HepG2 (cell line): ENCODE measurements around the gene RNF222. TPM values are rescaled to one million over a fixed set of nuclear protein-coding genes. Genes with fewer than 3 reads are reported as not detected.

ENCODE experiments used
- GABPB1 ChIP-seq: IDR thresholded peaks from 2 replicates; pipeline ENCODE4 v1.6.1; 2016; ENCODE audit warnings: mild to moderate bottlenecking, missing genetic modification reagents, moderate library complexity, missing compliant biosample characterization
- GLI4 ChIP-seq: sonication (generic); formaldehyde crosslinking; IDR thresholded peaks from 2 replicates; pipeline ENCODE4 v1.5.1; 2020; ENCODE audit warnings: missing genetic modification reagents, mild to moderate bottlenecking, moderate library complexity, borderline replicate concordance
- KMT2A ChIP-seq: sonication (generic); formaldehyde crosslinking; IDR thresholded peaks from 2 replicates; pipeline ENCODE4 v1.4.0; 2020; ENCODE audit warnings: missing genetic modification reagents
- KMT2B ChIP-seq: IDR thresholded peaks from 2 replicates; pipeline ENCODE4 v1.6.1; 2016; ENCODE audit warnings: missing genetic modification reagents, missing compliant biosample characterization
- MXD4 ChIP-seq: IDR thresholded peaks from 2 replicates; pipeline ENCODE4 v1.6.1; 2016; ENCODE audit warnings: mild to moderate bottlenecking, missing biosample characterization, missing genetic modification reagents
- NRL ChIP-seq: sonication (generic); formaldehyde crosslinking; IDR thresholded peaks from 2 replicates; pipeline ENCODE4 v1.5.0; 2020; ENCODE audit warnings: missing genetic modification reagents, mild to moderate bottlenecking, moderate library complexity, borderline replicate concordance
- RARG ChIP-seq: sonication (generic); formaldehyde crosslinking; IDR thresholded peaks from 2 replicates; pipeline ENCODE4 v1.4.0; 2020; ENCODE audit warnings: low read depth, mild to moderate bottlenecking, missing genetic modification reagents
- TBP ChIP-seq: sonication (generic); formaldehyde crosslinking; IDR thresholded peaks from 2 replicates; pipeline ENCODE4 v1.5.0; 2020; ENCODE audit warnings: missing genetic modification reagents
- XRCC5 ChIP-seq: fragments of 200-400 bp; formaldehyde crosslinking; optimal IDR thresholded peaks from 2 replicates; pipeline ENCODE3; 2017; ENCODE audit warnings: mild to moderate bottlenecking, low read length
- ZNF326 ChIP-seq: sonication (generic); formaldehyde crosslinking; IDR thresholded peaks from 2 replicates; pipeline ENCODE4 v1.4.0; 2020; ENCODE audit warnings: missing genetic modification reagents, borderline replicate concordance
- ZNF709 ChIP-seq: sonication (generic); formaldehyde crosslinking; IDR thresholded peaks from 2 replicates; pipeline ENCODE4 v1.5.0; 2020; ENCODE audit warnings: mild to moderate bottlenecking, missing genetic modification reagents
- ZNF737 ChIP-seq: sonication (generic); formaldehyde crosslinking; IDR thresholded peaks from 2 replicates; pipeline ENCODE4 v1.5.0; 2020; ENCODE audit warnings: missing genetic modification reagents, mild to moderate bottlenecking, borderline replicate concordance
- ZNF746 ChIP-seq: sonication (generic); formaldehyde crosslinking; IDR thresholded peaks from 2 replicates; pipeline ENCODE4 v1.8.0; 2022; ENCODE audit warnings: mild to moderate bottlenecking, missing genetic modification reagents
- ZNF879 ChIP-seq: sonication (generic); formaldehyde crosslinking; IDR thresholded peaks from 2 replicates; pipeline ENCODE4 v1.8.1; 2023; ENCODE audit warnings: missing genetic modification reagents
- polyA plus RNA-seq, 8 experiments: library from polyadenylated mRNA; depleted of rRNA in 3 of 8; stranded (reverse) in 7 of 8; unstranded in 1 of 8; fragments of >200 nt; fragmentation: Illumina TruSeq in 4 of 8; extraction: Trizol in 4 of 8; gene quantifications; 2 replicates each; pipeline versions ENCODE4 v1.2.1 to v1.2.3, GENCODE V29; 2011 to 2016; ENCODE audit warnings: low read depth in 4 of 8, missing spikeins in 1 of 8, mixed read lengths in 1 of 8; ENCODE audit not compliant: insufficient read depth in 1 of 8
- total RNA-seq, 5 experiments: library from RNA; depleted of rRNA; stranded (reverse); fragments of >200 nt; fragmentation: Illumina TruSeq; extraction: Trizol; gene quantifications; 2 replicates each; pipeline ENCODE4 v1.2.3, GENCODE V29; 2016; ENCODE audit warnings: low read depth in 1 of 5
- TF ChIP-seq, protein P1 (sequence below): sonication (generic); formaldehyde crosslinking; IDR thresholded peaks from 2 replicates; pipeline ENCODE4 v1.4.0; 2020; ENCODE audit warnings: missing genetic modification reagents
- TF ChIP-seq, protein P2 (sequence below): sonication (generic); formaldehyde crosslinking; IDR thresholded peaks from 2 replicates; pipeline ENCODE4 v1.5.1; 2020; ENCODE audit warnings: mild to moderate bottlenecking, missing genetic modification reagents, moderate library complexity
- TF ChIP-seq, protein P3 (sequence below): sonication (generic); formaldehyde crosslinking; IDR thresholded peaks from 2 replicates; pipeline ENCODE4 v1.4.0; 2020; ENCODE audit warnings: missing genetic modification reagents, borderline replicate concordance
- TF ChIP-seq, protein P4 (sequence below): sonication (generic); formaldehyde crosslinking; IDR thresholded peaks from 2 replicates; pipeline ENCODE4 v1.8.1; 2023; ENCODE audit warnings: mild to moderate bottlenecking, missing genetic modification reagents

Gene RNF222
- total and polyA plus RNA-seq, 2 of the 13 experiments (the other 11 are each of a cell fraction or from before 2014, with no cell fraction given), result not detected

DNA sequence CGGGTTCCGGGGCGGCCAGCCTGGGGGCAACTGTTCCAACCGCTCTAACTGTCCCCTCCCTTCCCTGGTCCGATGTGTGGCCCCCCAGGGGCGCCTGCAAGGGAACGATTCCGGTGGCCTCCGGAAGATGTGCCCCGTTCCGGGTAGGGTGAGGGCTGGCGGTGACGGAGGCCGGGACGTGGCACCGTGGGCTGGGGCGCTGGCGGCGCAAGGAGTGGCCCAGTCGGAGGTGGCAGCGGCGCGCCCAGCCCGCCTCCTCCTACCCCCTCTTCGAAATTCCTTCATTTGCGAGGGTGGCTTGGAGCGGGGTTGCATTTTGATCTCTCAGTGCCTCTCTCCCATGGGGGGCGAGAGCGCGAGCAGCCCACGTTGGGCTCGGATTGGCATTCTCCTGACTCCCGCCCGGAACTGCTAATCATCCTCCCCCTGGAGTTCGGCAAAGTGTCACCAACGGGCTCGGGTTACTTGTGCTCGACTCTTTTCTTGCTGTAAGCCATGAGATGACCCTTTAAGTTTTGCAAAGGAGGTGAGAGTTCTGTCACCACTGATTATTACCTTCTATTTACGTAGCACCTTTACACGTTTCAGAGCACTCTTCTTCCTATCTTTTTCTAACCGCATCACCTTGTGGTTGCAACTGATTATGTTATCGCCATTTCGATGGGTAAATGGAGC, 38.7 kb upstream of the RNF222 start (continued):
- 0 out of 2 replicates have a peak, but pooled peaks have one; percentile 55 for TF ChIP-seq ZNF746 (CRISPR knock-in tag)
- peak; percentile 75; the same call in 1 of the 2 replicates for TF ChIP-seq KMT2A (CRISPR knock-in tag)
- no peak for TF ChIP-seq TBP (CRISPR knock-in tag)
- TF ChIP-seq MXD4, result 0 out of 2 replicates have a peak, but pooled peaks have one; percentile 23
- TF ChIP-seq ZNF737 (CRISPR knock-in tag), result no peak
- TF ChIP-seq, protein P1, sequence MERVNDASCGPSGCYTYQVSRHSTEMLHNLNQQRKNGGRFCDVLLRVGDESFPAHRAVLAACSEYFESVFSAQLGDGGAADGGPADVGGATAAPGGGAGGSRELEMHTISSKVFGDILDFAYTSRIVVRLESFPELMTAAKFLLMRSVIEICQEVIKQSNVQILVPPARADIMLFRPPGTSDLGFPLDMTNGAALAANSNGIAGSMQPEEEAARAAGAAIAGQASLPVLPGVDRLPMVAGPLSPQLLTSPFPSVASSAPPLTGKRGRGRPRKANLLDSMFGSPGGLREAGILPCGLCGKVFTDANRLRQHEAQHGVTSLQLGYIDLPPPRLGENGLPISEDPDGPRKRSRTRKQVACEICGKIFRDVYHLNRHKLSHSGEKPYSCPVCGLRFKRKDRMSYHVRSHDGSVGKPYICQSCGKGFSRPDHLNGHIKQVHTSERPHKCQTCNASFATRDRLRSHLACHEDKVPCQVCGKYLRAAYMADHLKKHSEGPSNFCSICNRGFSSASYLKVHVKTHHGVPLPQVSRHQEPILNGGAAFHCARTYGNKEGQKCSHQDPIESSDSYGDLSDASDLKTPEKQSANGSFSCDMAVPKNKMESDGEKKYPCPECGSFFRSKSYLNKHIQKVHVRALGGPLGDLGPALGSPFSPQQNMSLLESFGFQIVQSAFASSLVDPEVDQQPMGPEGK (CRISPR knock-in tag), result peak; percentile 62; the same call in 1 of the 2 replicates
- 0 out of 2 replicates have a peak, but pooled peaks have one; percentile 23 for TF ChIP-seq ZNF709
- TF ChIP-seq GABPB1, result peak; percentile 50
- TF ChIP-seq, protein P2, sequence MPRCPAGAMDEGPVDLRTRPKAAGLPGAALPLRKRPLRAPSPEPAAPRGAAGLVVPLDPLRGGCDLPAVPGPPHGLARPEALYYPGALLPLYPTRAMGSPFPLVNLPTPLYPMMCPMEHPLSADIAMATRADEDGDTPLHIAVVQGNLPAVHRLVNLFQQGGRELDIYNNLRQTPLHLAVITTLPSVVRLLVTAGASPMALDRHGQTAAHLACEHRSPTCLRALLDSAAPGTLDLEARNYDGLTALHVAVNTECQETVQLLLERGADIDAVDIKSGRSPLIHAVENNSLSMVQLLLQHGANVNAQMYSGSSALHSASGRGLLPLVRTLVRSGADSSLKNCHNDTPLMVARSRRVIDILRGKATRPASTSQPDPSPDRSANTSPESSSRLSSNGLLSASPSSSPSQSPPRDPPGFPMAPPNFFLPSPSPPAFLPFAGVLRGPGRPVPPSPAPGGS (CRISPR knock-in tag), result peak; percentile 40; the same call in 1 of the 2 replicates
- TF ChIP-seq, protein P3, sequence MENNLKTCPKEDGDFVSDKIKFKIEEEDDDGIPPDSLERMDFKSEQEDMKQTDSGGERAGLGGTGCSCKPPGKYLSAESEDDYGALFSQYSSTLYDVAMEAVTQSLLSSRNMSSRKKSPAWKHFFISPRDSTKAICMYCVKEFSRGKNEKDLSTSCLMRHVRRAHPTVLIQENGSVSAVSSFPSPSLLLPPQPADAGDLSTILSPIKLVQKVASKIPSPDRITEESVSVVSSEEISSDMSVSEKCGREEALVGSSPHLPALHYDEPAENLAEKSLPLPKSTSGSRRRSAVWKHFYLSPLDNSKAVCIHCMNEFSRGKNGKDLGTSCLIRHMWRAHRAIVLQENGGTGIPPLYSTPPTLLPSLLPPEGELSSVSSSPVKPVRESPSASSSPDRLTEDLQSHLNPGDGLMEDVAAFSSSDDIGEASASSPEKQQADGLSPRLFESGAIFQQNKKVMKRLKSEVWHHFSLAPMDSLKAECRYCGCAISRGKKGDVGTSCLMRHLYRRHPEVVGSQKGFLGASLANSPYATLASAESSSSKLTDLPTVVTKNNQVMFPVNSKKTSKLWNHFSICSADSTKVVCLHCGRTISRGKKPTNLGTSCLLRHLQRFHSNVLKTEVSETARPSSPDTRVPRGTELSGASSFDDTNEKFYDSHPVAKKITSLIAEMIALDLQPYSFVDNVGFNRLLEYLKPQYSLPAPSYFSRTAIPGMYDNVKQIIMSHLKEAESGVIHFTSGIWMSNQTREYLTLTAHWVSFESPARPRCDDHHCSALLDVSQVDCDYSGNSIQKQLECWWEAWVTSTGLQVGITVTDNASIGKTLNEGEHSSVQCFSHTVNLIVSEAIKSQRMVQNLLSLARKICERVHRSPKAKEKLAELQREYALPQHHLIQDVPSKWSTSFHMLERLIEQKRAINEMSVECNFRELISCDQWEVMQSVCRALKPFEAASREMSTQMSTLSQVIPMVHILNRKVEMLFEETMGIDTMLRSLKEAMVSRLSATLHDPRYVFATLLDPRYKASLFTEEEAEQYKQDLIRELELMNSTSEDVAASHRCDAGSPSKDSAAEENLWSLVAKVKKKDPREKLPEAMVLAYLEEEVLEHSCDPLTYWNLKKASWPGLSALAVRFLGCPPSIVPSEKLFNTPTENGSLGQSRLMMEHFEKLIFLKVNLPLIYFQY, result peak; percentile 3; the same call in 1 of the 2 replicates
- peak; percentile 89; the same call in 1 of the 2 replicates for TF ChIP-seq NRL
- TF ChIP-seq GLI4 (CRISPR knock-in tag), result no peak; the same call in 1 of the 2 replicates
- no peak for TF ChIP-seq ZNF879 (CRISPR knock-in tag)
- peak; percentile 23 for TF ChIP-seq XRCC5
- TF ChIP-seq, protein P4, sequence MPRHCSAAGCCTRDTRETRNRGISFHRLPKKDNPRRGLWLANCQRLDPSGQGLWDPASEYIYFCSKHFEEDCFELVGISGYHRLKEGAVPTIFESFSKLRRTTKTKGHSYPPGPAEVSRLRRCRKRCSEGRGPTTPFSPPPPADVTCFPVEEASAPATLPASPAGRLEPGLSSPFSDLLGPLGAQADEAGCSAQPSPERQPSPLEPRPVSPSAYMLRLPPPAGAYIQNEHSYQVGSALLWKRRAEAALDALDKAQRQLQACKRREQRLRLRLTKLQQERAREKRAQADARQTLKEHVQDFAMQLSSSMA (CRISPR knock-in tag), result 0 out of 2 replicates have a peak, but pooled peaks have one; percentile 21
- no peak for TF ChIP-seq ZNF326 (CRISPR knock-in tag)
- TF ChIP-seq RARG (CRISPR knock-in tag), result no peak
- TF ChIP-seq KMT2B (CRISPR knock-in tag), result 0 out of 2 replicates have a peak, but pooled peaks have one; percentile 53
